ENCODE measurements around the gene ABHD2.
"Not testable (repeated sequence)": the region's sequence is repeated elsewhere in the genome, so short reads cannot be mapped to it uniquely, and the experiment has no call there.

Gene ABHD2

GRCh38 chr15:89132611-89133507, 44.6 kb downstream of the ABHD2 start:
- H3K4me3 ChIP-seq: no peak overlapping the region
- H3K27ac ChIP-seq: peak overlapping the region; percentile 65 to 77
- TF ChIP-seq, protein P1, sequence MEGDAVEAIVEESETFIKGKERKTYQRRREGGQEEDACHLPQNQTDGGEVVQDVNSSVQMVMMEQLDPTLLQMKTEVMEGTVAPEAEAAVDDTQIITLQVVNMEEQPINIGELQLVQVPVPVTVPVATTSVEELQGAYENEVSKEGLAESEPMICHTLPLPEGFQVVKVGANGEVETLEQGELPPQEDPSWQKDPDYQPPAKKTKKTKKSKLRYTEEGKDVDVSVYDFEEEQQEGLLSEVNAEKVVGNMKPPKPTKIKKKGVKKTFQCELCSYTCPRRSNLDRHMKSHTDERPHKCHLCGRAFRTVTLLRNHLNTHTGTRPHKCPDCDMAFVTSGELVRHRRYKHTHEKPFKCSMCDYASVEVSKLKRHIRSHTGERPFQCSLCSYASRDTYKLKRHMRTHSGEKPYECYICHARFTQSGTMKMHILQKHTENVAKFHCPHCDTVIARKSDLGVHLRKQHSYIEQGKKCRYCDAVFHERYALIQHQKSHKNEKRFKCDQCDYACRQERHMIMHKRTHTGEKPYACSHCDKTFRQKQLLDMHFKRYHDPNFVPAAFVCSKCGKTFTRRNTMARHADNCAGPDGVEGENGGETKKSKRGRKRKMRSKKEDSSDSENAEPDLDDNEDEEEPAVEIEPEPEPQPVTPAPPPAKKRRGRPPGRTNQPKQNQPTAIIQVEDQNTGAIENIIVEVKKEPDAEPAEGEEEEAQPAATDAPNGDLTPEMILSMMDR (IDR thresholded peaks at IDR 0.05): no peak
- DNase-seq (ENCODE audit: low spot score): no peak

DNA sequence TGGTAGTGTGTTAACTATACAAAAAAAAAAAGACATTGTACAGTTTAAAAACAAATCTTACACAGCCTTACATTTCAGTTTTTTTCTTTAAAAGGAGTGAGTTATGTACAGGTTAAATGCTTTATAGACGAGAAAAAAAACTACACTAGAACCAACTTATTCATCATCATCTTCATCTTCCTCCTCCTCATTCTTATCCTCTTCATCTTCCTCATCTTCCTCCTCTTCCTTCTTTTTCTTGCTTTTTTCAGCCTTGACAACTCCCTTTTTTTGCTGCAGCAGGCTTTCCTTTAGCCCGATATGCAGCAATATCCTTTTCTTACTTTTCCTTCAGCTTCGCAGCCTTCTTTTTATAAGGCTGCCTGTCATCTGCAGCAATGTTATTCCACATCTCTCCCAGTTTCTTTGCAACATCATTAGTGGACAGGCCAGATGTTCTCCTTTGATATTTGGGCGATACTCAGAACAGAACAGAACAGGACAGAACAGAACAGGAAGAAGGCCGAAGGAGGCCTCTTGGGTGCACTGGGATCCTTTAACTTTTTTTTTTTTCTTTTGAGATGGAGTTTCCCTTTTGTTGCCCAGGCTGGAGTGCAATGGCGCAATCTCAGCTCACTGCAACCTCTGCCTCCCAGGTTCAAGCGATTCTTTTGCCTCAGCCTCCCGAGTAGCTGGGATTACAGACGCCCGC, 47.3 kb downstream of the ABHD2 start:
- H3K4me3 ChIP-seq; DNase-seq (ENCODE audit: low spot score): not testable (repeated sequence)
- H3K27ac ChIP-seq: peak overlapping the region in 1 of 2 donors; percentile 32

GRCh38 chr15:89136078-89136806, 48.0 kb downstream of the ABHD2 start:
- peak overlapping the region; percentile 1 for H3K4me3 ChIP-seq
- peak overlapping the region; percentile 80 to 91 for H3K27ac ChIP-seq
- DNase-seq (ENCODE audit: low spot score): no peak
- TF ChIP-seq, protein P1 (IDR thresholded peaks at IDR 0.05): no peak

DNA sequence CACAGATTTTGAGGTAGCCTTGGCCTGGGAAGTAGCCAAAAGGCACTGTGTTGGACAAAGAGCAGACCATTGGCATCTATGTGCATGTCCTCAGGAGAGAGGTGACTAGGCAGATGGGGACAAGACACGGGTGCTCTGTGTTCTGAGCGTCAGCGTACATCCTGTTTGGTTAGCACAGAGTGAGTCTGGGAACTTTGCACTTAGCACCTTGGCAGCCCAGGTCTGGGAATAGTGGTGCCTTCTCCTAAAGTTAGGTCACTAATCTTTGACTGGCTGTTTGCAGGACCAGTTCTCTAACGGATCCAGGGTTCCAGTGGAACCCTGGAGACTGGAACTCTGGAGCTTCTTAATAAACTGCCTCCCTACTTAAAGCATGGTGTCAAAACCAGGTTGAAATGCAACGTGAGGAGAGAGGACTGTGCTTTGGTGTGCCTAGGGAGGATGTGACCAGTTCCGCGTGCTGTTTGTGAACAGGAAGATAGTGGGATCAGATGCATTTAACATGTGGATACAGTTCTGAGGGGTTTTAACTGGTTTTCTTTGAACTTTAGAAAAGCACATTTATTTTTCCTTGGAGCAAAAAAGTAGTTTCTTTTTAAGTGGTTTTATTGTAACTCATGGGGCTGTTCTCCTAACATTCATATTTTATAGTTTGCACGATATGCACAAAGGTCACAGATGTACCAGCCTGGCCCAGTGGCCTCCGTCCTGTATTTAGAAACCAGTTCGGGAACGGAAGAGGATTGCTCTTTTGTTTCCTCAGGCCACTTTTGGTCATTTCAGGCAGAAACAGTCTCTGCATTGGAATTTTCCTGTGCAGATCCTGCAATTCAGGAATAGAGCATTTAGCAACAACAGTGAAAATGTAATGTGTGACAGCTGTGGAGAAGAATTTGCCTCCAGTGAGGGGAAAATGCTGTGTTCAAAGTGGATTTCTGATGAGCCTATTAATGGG, 48.8 kb downstream of the ABHD2 start:
- Histone ChIP-seq H3K27ac (peak overlapping the region; percentile 80 to 91), H3K4me3 (peak overlapping the region; percentile 1)
- TF ChIP-seq, protein P1 (IDR thresholded peaks at IDR 0.05): no peak
- no peak for DNase-seq (ENCODE audit: low spot score)

GRCh38 chr15:89137926-89138325, 49.7 kb downstream of the ABHD2 start:
- peak overlapping the region; percentile 80 to 91 for H3K27ac ChIP-seq
- DNase-seq (ENCODE audit: low spot score): no peak
- TF ChIP-seq, protein P1 (IDR thresholded peaks at IDR 0.05): no peak
- no peak overlapping the region for H3K4me3 ChIP-seq

- DNase-seq (ENCODE audit: low spot score): no peak
Measured at GRCh38 chr15:89138999-89139612, 50.9 kb downstream of the ABHD2 start.

More at GRCh38 chr15:89138999-89139612, 50.9 kb downstream of the ABHD2 start:
- H3K4me3 ChIP-seq: no peak overlapping the region
- TF ChIP-seq, protein P1 (IDR thresholded peaks at IDR 0.05): no peak
- peak overlapping the region; percentile 80 to 91 for H3K27ac ChIP-seq

Measured in coronary artery (tissue), 2 donors.